GM23338 (cell line): ENCODE results near the gene C2CD2L. TPM values are rescaled to one million over a fixed set of nuclear protein-coding genes. Genes with fewer than 3 reads are reported as not detected.

Experiments
- ATAC-seq: fragments of 200-7000 bp; cut with Tn5 transposase; 3 replicates; pipeline ENCODE4 v1.9.1; 2020
- DNase-seq: peaks from one replicate; pipeline ENCODE4 v3.0.0-alpha.2; 2015; ENCODE audit warnings: low spot score
- H2AFZ ChIP-seq: fragments of 200-600 bp; sonication (generic); 2 replicates; pipeline ENCODE4 v1.8.0; 2016; ENCODE audit warnings: antibody characterized with exemption, mild to moderate bottlenecking, moderate library complexity
- H3F3A ChIP-seq: fragments of 200-600 bp; sonication (generic); replicated peaks from 2 replicates; pipeline ENCODE4 v1.8.0; 2017; ENCODE audit warnings: antibody characterized with exemption, mixed run types, low read depth
- H3K27ac ChIP-seq: fragments of 200-600 bp; sonication (generic); 2 replicates; pipeline ENCODE4 v1.6.1; 2016; ENCODE audit warnings: low read depth
- H3K27me3 ChIP-seq: fragments of 200-600 bp; sonication (generic); 2 replicates; pipeline ENCODE4 v1.8.0; 2016; ENCODE audit warnings: mild to moderate bottlenecking, mixed run types, moderate library complexity; ENCODE audit not compliant: insufficient read depth
- H3K36me3 ChIP-seq: fragments of 200-600 bp; sonication (generic); 2 replicates; pipeline ENCODE4 v1.8.0; 2016; ENCODE audit warnings: mild to moderate bottlenecking; ENCODE audit not compliant: insufficient read depth
- H3K4me1 ChIP-seq: fragments of 200-600 bp; sonication (generic); 2 replicates; pipeline ENCODE4 v1.8.0; 2016; ENCODE audit warnings: mild to moderate bottlenecking, moderate library complexity; ENCODE audit not compliant: insufficient read depth
- H3K4me2 ChIP-seq: fragments of 200-600 bp; sonication (generic); 2 replicates; pipeline ENCODE4 v1.7.1; 2017; ENCODE audit warnings: mixed run types
- H3K4me3 ChIP-seq: fragments of 200-600 bp; sonication (generic); 2 replicates; pipeline ENCODE4 v1.6.1; 2016; ENCODE audit warnings: mixed run types
- H3K79me2 ChIP-seq: fragments of 200-600 bp; sonication (generic); replicated peaks from 2 replicates; pipeline ENCODE4 v1.8.0; 2017; ENCODE audit warnings: mild to moderate bottlenecking; ENCODE audit not compliant: insufficient read depth
- H3K9me2 ChIP-seq: fragments of 200-600 bp; sonication (generic); 2 replicates; pipeline ENCODE4 v1.8.0; 2017; ENCODE audit not compliant: insufficient read depth
- H4K20me1 ChIP-seq: fragments of 200-600 bp; sonication (generic); replicated peaks from 2 replicates; pipeline ENCODE4 v1.8.0; 2017; ENCODE audit warnings: mild to moderate bottlenecking; ENCODE audit not compliant: insufficient read depth
- H3K27ac Mint-ChIP-seq: 2 replicates; pipeline ENCODE4 v1.8.0; 2020; ENCODE audit warnings: inconsistent platforms, mild to moderate bottlenecking, moderate library complexity, mixed read lengths
- H3K27me3 Mint-ChIP-seq: 3 replicates; pipeline ENCODE4 v1.8.0; 2022; ENCODE audit warnings: low read depth, mild to moderate bottlenecking, moderate library complexity, mixed read lengths, inconsistent platforms; ENCODE audit not compliant: insufficient read depth, poor library complexity
- H3K36me3 Mint-ChIP-seq: 3 replicates; pipeline ENCODE4 v1.8.0; 2021; ENCODE audit warnings: low read depth, mild to moderate bottlenecking, inconsistent platforms, moderate library complexity, mixed read lengths
- H3K4me1 Mint-ChIP-seq: 3 replicates; pipeline ENCODE4 v1.8.0; 2020; ENCODE audit warnings: mild to moderate bottlenecking, inconsistent platforms, mixed read lengths
- H3K4me3 Mint-ChIP-seq: 3 replicates; pipeline ENCODE4 v1.8.0; 2021; ENCODE audit warnings: moderate library complexity, mild to moderate bottlenecking, inconsistent platforms, mixed read lengths
- H3K9me3 Mint-ChIP-seq: 3 replicates; pipeline ENCODE4 v1.8.0; 2020; ENCODE audit warnings: moderate library complexity, mild to moderate bottlenecking, inconsistent platforms, mixed read lengths
- CREB1 ChIP-seq: fragments of 250-450 bp; sonication (Bioruptor Pico); IDR thresholded peaks from 2 replicates; pipeline ENCODE4 v1.5.0; 2020; ENCODE audit warnings: low read depth, mild to moderate bottlenecking, moderate library complexity
- POLR2AphosphoS5 ChIP-seq: IDR thresholded peaks from 2 replicates; pipeline ENCODE4 v1.6.1; 2016; ENCODE audit warnings: antibody characterized with exemption, low read depth
- ZNF114 ChIP-seq: fragments of 250-450 bp; sonication (Bioruptor Pico); IDR thresholded peaks from 2 replicates; pipeline ENCODE4 v1.5.0; 2020; ENCODE audit warnings: mild to moderate bottlenecking, moderate library complexity
- ZNF331 ChIP-seq: fragments of 250-450 bp; sonication (Bioruptor Pico); IDR thresholded peaks from 2 replicates; pipeline ENCODE4 v1.5.0; 2020; ENCODE audit warnings: low read depth, mild to moderate bottlenecking, moderate library complexity
- polyA plus RNA-seq: library from polyadenylated mRNA; unstranded; fragments of >200 nt; fragmentation: Nextera tagmentation; extraction: Ambion mirVana; gene quantifications from 2 replicates; pipeline ENCODE4 v1.2.1, GENCODE V29; 2016
- total RNA-seq: library from RNA; depleted of rRNA; stranded (reverse); fragments of >200 nt; shearing (Covaris generic); gene quantifications from 2 replicates; pipeline ENCODE4 v1.2.3, GENCODE V29; 2014
- TF ChIP-seq, protein P1 (sequence below): IDR thresholded peaks from one replicate; pipeline ENCODE4 v1.6.1; 2018; ENCODE audit warnings: antibody characterized with exemption; ENCODE audit not compliant: unreplicated experiment

Gene C2CD2L
- total and polyA plus RNA-seq, 2 experiments from 2014 or later, result 1.4 to 4.4 TPM

- Histone ChIP-seq H3K4me1 (peaks cover 4% of the 10 kb centered on the region; the same call in 1 of the 2 replicates), H3K27me3 (no peaks in the 10 kb centered on the region), H3K4me3 (peak within 1 kb of the TSS; percentile 55), H3K4me2 (peak within 1 kb of the TSS; percentile 89), H2AFZ (peak within 1 kb of the TSS; percentile 19), H4K20me1 (no peaks in the 10 kb centered on the region; the same call in 1 of the 2 replicates), H3K9me2 (no peaks in the 10 kb centered on the region), H3K27ac (peak within 1 kb of the TSS; percentile 71), H3K79me2 (peaks cover 15% of the 10 kb centered on the region), H3K36me3 (no peaks in the 10 kb centered on the region; the same call in 1 of the 2 replicates), H3F3A (peaks cover 3% of the 10 kb centered on the region; the same call in 1 of the 2 replicates)
- peaks cover 5% of the 10 kb centered on the region for H3K27me3 Mint-ChIP-seq
- peak; percentile 96 for DNase-seq
- TF ChIP-seq CREB1, result peak; percentile 92
- TF ChIP-seq POLR2AphosphoS5, result peak; percentile 93
- TF ChIP-seq, protein P1, sequence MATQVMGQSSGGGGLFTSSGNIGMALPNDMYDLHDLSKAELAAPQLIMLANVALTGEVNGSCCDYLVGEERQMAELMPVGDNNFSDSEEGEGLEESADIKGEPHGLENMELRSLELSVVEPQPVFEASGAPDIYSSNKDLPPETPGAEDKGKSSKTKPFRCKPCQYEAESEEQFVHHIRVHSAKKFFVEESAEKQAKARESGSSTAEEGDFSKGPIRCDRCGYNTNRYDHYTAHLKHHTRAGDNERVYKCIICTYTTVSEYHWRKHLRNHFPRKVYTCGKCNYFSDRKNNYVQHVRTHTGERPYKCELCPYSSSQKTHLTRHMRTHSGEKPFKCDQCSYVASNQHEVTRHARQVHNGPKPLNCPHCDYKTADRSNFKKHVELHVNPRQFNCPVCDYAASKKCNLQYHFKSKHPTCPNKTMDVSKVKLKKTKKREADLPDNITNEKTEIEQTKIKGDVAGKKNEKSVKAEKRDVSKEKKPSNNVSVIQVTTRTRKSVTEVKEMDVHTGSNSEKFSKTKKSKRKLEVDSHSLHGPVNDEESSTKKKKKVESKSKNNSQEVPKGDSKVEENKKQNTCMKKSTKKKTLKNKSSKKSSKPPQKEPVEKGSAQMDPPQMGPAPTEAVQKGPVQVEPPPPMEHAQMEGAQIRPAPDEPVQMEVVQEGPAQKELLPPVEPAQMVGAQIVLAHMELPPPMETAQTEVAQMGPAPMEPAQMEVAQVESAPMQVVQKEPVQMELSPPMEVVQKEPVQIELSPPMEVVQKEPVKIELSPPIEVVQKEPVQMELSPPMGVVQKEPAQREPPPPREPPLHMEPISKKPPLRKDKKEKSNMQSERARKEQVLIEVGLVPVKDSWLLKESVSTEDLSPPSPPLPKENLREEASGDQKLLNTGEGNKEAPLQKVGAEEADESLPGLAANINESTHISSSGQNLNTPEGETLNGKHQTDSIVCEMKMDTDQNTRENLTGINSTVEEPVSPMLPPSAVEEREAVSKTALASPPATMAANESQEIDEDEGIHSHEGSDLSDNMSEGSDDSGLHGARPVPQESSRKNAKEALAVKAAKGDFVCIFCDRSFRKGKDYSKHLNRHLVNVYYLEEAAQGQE, result no peak
- TF ChIP-seq ZNF331 (CRISPR knock-in tag), result peak; percentile 28; the same call in 1 of the 2 replicates
- H3K9me3 Mint-ChIP-seq, result no peaks in the 10 kb centered on the region; the same call in 2 of the 3 replicates
- peak within 1 kb of the TSS; percentile 98 for H3K27ac Mint-ChIP-seq
- peak within 1 kb of the TSS; percentile 100 for H3K4me3 Mint-ChIP-seq
- peak; percentile 93 for ATAC-seq
- H3K4me1 Mint-ChIP-seq, result peaks cover 2% of the 10 kb centered on the region; the same call in 1 of the 3 replicates
- peaks cover 31% of the 10 kb centered on the region for H3K36me3 Mint-ChIP-seq
Observed at GRCh38 chr11:119084663-119085436, 22.3 kb upstream of the C2CD2L start, which contains the start of gene HMBS. HMBS (plus strand) TSS chr11:119084881; CDS start chr11:119085034, 153 bp downstream.

GRCh38 chr11:119085437-119085847, 21.7 kb upstream of the C2CD2L start:
- peaks cover 5% of the 10 kb centered on the region; the same call in 1 of the 2 replicates for H4K20me1 ChIP-seq
- H3K9me2 ChIP-seq, result no peaks in the 10 kb centered on the region
- H3K27ac Mint-ChIP-seq, result peak overlapping the region; percentile 98
- no peaks in the 10 kb centered on the region for H3K27me3 ChIP-seq
- peaks cover 34% of the 10 kb centered on the region for H3K36me3 Mint-ChIP-seq
- peaks cover 3% of the 10 kb centered on the region; the same call in 1 of the 2 replicates for H3F3A ChIP-seq
- H3K4me3 ChIP-seq, result peak overlapping the region; percentile 55
- H3K36me3 ChIP-seq, result no peaks in the 10 kb centered on the region; the same call in 1 of the 2 replicates
- H3K4me1 Mint-ChIP-seq, result peaks cover 2% of the 10 kb centered on the region; the same call in 1 of the 3 replicates
- no peak for DNase-seq
- ATAC-seq, result peak; percentile 5
- TF ChIP-seq ZNF114 (CRISPR knock-in tag), result no peak
- H2AFZ ChIP-seq, result no peak overlapping the region
- H3K27me3 Mint-ChIP-seq, result peaks cover 5% of the 10 kb centered on the region
- H3K79me2 ChIP-seq, result peaks cover 15% of the 10 kb centered on the region
- H3K4me3 Mint-ChIP-seq, result peak overlapping the region; percentile 100
- H3K4me1 ChIP-seq, result peaks cover 4% of the 10 kb centered on the region; the same call in 1 of the 2 replicates
- H3K4me2 ChIP-seq, result peak overlapping the region; percentile 89
- peak overlapping the region; percentile 40; the same call in 1 of the 2 replicates for H3K27ac ChIP-seq
- no peaks in the 10 kb centered on the region; the same call in 2 of the 3 replicates for H3K9me3 Mint-ChIP-seq
